GM23338 (cell line): Measurements from ENCODE around the gene MSH3.

Experiments
- CREB1 ChIP-seq: fragments of 250-450 bp; sonication (Bioruptor Pico); IDR thresholded peaks from 2 replicates; pipeline ENCODE4 v1.5.0; 2020; ENCODE audit warnings: low read depth, mild to moderate bottlenecking, moderate library complexity
- CTCF ChIP-seq, 2 experiments: fragments of 200-600 bp in 1 of 2; sonication (generic) in 1 of 2; conservative IDR thresholded peaks; 2 replicates each; pipeline versions ENCODE4 v1.5.1 to v1.6.1; 2016 to 2017; ENCODE audit warnings: antibody characterized with exemption in 2 of 2, low read depth in 2 of 2, mild to moderate bottlenecking in 2 of 2, moderate library complexity in 1 of 2
- EZH2 ChIP-seq: fragments of 200-600 bp; sonication (generic); IDR thresholded peaks from one replicate; pipeline ENCODE4 v1.8.0; 2017; ENCODE audit warnings: antibody characterized with exemption, mild to moderate bottlenecking, low read depth; ENCODE audit not compliant: unreplicated experiment
- EZH2phosphoT487 ChIP-seq: fragments of 200-600 bp; sonication (generic); IDR thresholded peaks from one replicate; pipeline ENCODE4 v1.8.1; 2018; ENCODE audit warnings: antibody characterized with exemption; ENCODE audit not compliant: unreplicated experiment
- JUNB ChIP-seq: IDR thresholded peaks from one replicate; pipeline ENCODE4 v1.6.1; 2016; ENCODE audit warnings: antibody characterized with exemption; ENCODE audit not compliant: unreplicated experiment
- POLR2AphosphoS5 ChIP-seq: IDR thresholded peaks from 2 replicates; pipeline ENCODE4 v1.6.1; 2016; ENCODE audit warnings: antibody characterized with exemption, low read depth
- REST ChIP-seq: IDR thresholded peaks from one replicate; pipeline ENCODE4 v1.6.1; 2018; ENCODE audit warnings: antibody characterized with exemption; ENCODE audit not compliant: unreplicated experiment
- STAT1 ChIP-seq: IDR thresholded peaks from one replicate; pipeline ENCODE4 v1.6.1; 2016; ENCODE audit warnings: antibody characterized with exemption; ENCODE audit not compliant: unreplicated experiment
- ZNF331 ChIP-seq: fragments of 250-450 bp; sonication (Bioruptor Pico); IDR thresholded peaks from 2 replicates; pipeline ENCODE4 v1.5.0; 2020; ENCODE audit warnings: low read depth, mild to moderate bottlenecking, moderate library complexity
- ZNF462 ChIP-seq: fragments of 250-450 bp; sonication (Bioruptor Pico); IDR thresholded peaks from 2 replicates; pipeline ENCODE4 v1.5.0; 2020; ENCODE audit warnings: mild to moderate bottlenecking, moderate library complexity

- no peak for TF ChIP-seq POLR2AphosphoS5
- no peak for TF ChIP-seq CTCF (conservative IDR thresholded peaks at IDR 0.05; ENCODE audit: low read depth in 2 of 2)
- no peak for TF ChIP-seq EZH2
- no peak for TF ChIP-seq ZNF331 (CRISPR knock-in tag)
- no peak for TF ChIP-seq REST
- no peak for TF ChIP-seq EZH2phosphoT487
- no peak for TF ChIP-seq ZNF462
- TF ChIP-seq CREB1 (CRISPR knock-in tag) = no peak
- no peak for TF ChIP-seq JUNB
- TF ChIP-seq STAT1 = no peak
These were observed 162.1 kb downstream of the MSH3 start for GRCh38 chr5:80816590-80816989.
